IgD-negative memory B cell (primary cell): ENCODE data around the gene IGF1R. TPM values are rescaled to one million over a fixed set of nuclear protein-coding genes. Genes with fewer than 3 reads are reported as not detected.

Experiments used
- H3K27ac Mint-ChIP-seq, 3 donors: one replicate each; pipeline ENCODE4 v1.8.0; 2020 to 2022; ENCODE audit warnings: mild to moderate bottlenecking in 3 of 3, mixed read lengths in 3 of 3, moderate library complexity in 1 of 3
- H3K27me3 Mint-ChIP-seq: one replicate; pipeline ENCODE4 v1.8.0; 2021; ENCODE audit warnings: mixed read lengths
- H3K36me3 Mint-ChIP-seq: one replicate; pipeline ENCODE4 v1.8.0; 2020; ENCODE audit warnings: mild to moderate bottlenecking, mixed read lengths
- H3K4me1 Mint-ChIP-seq, 3 donors: one replicate each; pipeline ENCODE4 v1.8.0; 2020 to 2022; ENCODE audit warnings: mixed read lengths in 3 of 3, mild to moderate bottlenecking in 1 of 3
- H3K4me3 Mint-ChIP-seq, 4 donors: one replicate each; pipeline ENCODE4 v1.8.0; 2020 to 2022; ENCODE audit warnings: mild to moderate bottlenecking in 4 of 4, mixed read lengths in 4 of 4, moderate library complexity in 3 of 4
- H3K9me3 Mint-ChIP-seq, 3 donors: one replicate each; pipeline ENCODE4 v1.8.0; 2020 to 2021; ENCODE audit warnings: mixed read lengths in 3 of 3, mild to moderate bottlenecking in 1 of 3
- polyA plus RNA-seq: library from polyadenylated mRNA; unstranded; fragments of 300-500 nt; fragmentation: Illumina TruSeq; gene quantifications from one replicate; pipeline ENCODE4 v1.2.3, GENCODE V29; 2021

Gene IGF1R
- polyA plus RNA-seq, 1 donor from 2014 or later, result 1.8 TPM

DNA sequence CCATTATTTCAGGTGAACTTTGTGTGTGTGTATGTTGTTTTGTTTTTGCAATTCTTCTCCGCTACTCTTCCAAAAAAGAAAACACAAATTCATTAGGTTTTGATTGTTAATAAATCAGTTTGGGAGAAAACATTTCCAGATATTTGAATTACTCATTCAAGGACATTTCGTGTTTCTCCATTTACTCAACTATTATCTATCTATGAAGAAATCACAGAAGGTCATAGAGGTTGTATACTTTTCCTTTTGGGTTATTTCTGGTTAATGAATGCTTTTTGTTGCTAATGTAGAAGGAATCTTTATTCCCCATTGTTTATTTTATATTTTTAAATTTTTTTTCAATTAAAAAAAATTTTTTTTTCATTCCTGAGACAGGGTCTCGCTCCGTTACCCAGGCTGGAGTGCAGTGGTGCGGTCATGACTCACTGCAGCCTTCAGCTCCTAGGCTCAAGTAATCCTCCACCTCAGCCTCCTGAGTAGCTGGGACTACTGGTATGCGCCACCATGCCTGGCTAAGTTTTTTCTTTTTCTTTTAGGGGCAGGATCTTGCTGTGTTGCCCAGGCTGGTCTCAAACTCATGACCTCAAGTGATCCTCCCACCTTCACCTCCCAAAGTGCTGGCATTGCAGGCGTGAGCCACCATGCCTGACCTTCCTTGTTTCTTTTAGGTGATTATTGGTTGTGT lies 28.4 kb downstream of the IGF1R start:
- Mint-ChIP-seq H3K4me3 (no peak overlapping the region), H3K9me3 (no peaks in the 10 kb centered on the region), H3K27ac (no peak overlapping the region), H3K4me1 (peaks cover 0 to 15% (median 3%) of the 10 kb centered on the region in 3 donors), H3K27me3 (no peaks in the 10 kb centered on the region), H3K36me3 (peaks cover 4% of the 10 kb centered on the region)

DNA sequence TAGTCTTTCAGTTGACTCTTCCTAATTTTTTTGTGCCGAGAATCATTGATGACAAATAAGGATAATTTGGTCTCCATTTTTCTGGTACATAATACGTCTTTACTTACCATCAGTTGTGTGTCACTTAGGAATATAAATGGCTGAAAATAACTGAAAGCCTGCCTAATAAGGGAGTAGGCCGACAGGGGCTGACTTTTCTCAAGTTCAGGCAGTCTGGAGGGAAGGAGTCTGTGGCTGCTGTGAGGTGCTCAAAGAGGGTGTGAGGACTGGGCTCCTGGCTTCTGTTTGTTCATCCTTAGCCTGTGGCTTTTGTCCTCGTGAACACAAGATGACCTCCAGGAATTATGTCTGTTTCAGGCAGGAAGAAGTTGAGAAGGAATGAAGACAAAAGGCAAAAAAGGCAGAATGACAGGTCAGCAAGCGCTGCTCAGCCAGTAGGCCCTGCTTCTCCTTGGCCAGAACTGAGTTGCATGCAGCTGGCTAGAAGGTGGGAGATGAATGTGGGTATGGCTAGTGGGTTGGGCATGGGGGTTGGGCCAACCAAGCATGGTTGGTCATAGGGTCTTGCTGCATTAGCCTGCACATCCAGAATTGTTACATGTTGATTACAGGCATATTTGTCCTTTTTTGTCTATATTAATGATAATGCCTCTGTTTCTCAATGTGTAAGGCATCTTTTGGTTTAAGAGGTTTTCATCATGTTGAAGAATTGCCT lies 29.2 kb downstream of the IGF1R start:
- H3K27me3 Mint-ChIP-seq, result no peaks in the 10 kb centered on the region
- H3K27ac Mint-ChIP-seq, result no peak overlapping the region
- H3K4me1 Mint-ChIP-seq, result peaks cover 0 to 19% (median 3%) of the 10 kb centered on the region in 3 donors
- peaks cover 4% of the 10 kb centered on the region for H3K36me3 Mint-ChIP-seq
- no peaks in the 10 kb centered on the region for H3K9me3 Mint-ChIP-seq
- no peak overlapping the region for H3K4me3 Mint-ChIP-seq

DNA sequence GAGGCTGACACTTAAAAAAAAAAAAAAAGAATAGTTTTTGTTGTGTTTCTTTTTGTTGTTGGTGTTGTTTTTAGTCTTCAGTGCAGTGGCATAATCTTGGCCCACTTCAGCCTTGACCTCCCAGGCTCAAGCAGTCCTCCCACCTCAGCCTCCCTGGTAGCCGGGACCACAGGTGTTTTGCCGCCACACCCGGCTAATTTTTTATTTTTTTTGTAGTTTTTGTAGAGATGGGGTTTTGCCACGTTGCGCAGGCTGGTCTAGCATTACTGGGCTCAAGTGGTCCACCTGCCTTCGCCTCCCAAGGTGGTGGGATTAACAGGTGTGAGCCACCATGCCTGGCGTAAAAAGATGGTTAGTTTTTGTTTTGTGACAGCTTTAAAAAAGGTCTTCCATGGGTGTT lies 30.1 kb downstream of the IGF1R start:
- Mint-ChIP-seq H3K4me1 (peaks cover 0 to 19% (median 8%) of the 10 kb centered on the region in 3 donors), H3K36me3 (peaks cover 4% of the 10 kb centered on the region), H3K27ac (no peak overlapping the region), H3K9me3 (no peaks in the 10 kb centered on the region), H3K27me3 (no peaks in the 10 kb centered on the region), H3K4me3 (no peak overlapping the region)

DNA sequence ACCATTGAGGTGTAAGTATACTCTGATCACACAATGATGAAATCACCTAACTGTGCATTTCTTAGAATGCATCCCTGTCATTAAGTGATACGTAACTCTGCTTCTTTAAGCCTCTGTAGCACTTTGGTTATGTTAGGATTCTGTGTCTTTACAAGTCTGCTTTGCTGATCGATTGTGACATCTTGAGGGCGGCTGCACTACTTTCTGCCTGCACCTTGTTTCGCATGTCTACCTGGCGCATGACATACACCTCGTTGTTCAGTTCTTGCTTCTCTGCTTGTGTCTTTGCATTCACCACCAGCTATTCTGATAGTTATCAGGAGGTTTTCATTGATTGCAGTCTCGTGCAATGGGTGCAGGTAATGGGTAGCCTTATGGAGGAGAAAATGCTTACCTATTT lies 32.7 kb downstream of the IGF1R start:
- peaks cover 0 to 23% (median 10%) of the 10 kb centered on the region in 3 donors for H3K4me1 Mint-ChIP-seq
- no peaks in the 10 kb centered on the region for H3K27me3 Mint-ChIP-seq
- H3K9me3 Mint-ChIP-seq, result no peaks in the 10 kb centered on the region
- peaks cover 4% of the 10 kb centered on the region for H3K36me3 Mint-ChIP-seq
- H3K4me3 Mint-ChIP-seq, result no peak overlapping the region
- H3K27ac Mint-ChIP-seq, result no peak overlapping the region

DNA sequence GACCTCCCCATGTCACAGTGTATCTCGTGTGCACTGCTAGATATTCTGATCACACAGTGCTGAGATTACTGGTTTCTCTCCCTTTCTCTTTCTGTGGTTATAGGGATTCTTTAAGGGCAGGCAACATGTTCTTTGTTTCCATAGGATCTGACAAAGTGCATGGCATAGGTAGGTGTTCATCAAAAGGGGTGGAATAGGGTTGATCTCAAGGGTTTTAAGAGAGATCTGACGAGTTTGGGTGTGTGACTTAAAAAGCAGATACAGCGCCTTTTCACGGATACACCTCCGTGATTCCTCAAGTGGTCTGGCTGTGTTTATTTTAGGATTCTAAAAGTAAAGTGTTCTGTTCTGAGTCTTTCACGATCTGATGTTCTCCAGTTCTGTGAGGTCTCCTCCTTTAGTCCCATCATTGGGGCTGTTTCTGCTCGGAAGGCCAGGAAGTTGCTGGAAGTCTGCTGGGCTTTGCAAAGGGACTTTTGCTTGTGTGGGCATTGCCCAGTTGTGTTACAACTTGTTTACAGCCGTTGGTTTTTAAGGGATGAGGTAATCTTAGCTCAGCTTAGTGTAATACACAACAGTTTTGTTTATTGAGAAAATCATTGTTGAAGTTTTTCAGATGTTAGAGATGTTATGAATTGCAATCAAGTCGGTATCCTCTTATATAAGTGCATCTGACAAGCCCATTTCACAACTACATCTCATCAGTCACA lies 34.8 kb downstream of the IGF1R start:
- H3K4me1 Mint-ChIP-seq, result peaks cover 0 to 24% (median 10%) of the 10 kb centered on the region in 3 donors
- H3K36me3 Mint-ChIP-seq, result no peaks in the 10 kb centered on the region

DNA sequence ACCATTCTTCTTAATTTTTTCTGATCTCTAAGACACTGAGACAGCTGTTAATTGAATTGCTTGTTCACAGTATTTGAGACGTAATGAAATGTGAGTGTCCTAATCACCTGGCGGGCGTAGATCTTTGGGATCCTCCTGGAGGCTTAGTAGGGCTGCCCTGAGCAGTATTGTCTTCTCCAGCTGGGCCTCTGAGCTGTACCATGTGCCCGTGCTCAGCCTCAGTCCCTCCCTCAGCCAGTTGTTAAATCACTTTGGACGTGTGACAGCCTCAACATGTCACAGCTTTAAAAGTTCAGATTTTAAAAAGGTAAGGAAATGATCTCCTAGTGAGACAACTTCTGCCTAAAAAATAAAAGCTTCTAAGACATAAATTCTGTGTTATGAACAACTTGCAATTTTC lies 35.5 kb downstream of the IGF1R start:
- no peak overlapping the region for H3K4me3 Mint-ChIP-seq
- no peaks in the 10 kb centered on the region for H3K9me3 Mint-ChIP-seq
- H3K4me1 Mint-ChIP-seq, result peaks cover 0 to 27% (median 10%) of the 10 kb centered on the region in 3 donors
- no peaks in the 10 kb centered on the region for H3K36me3 Mint-ChIP-seq
- no peak overlapping the region for H3K27ac Mint-ChIP-seq
- no peaks in the 10 kb centered on the region for H3K27me3 Mint-ChIP-seq

More for the DNA sequence above, 34.8 kb downstream of the IGF1R start:
- H3K27me3 Mint-ChIP-seq, result no peaks in the 10 kb centered on the region
- H3K9me3 Mint-ChIP-seq, result no peaks in the 10 kb centered on the region
- H3K27ac Mint-ChIP-seq, result no peak overlapping the region
- no peak overlapping the region for H3K4me3 Mint-ChIP-seq

DNA sequence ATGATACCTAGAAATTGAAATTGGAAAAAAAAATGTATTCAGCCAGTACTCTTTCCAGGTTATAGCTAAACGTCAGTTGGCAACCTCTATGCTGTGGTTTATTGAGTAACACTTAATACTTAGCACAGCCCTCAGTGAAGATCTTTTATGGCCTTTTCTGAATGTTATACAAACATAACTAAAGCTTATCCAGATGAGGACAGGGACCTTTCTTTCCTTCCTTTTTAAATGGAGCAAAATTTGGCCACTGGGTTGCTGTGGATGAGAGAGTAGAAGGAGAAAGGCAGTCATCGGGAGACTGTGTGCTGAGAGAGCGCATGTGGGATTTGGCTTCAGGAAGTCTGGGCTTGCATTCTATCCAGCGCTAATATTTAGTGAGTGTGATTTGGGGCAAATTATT lies 36.1 kb downstream of the IGF1R start:
- Mint-ChIP-seq H3K27ac (no peak overlapping the region), H3K27me3 (no peaks in the 10 kb centered on the region), H3K36me3 (no peaks in the 10 kb centered on the region), H3K4me3 (no peak overlapping the region), H3K4me1 (peaks cover 0 to 24% (median 10%) of the 10 kb centered on the region in 3 donors), H3K9me3 (no peaks in the 10 kb centered on the region)

DNA sequence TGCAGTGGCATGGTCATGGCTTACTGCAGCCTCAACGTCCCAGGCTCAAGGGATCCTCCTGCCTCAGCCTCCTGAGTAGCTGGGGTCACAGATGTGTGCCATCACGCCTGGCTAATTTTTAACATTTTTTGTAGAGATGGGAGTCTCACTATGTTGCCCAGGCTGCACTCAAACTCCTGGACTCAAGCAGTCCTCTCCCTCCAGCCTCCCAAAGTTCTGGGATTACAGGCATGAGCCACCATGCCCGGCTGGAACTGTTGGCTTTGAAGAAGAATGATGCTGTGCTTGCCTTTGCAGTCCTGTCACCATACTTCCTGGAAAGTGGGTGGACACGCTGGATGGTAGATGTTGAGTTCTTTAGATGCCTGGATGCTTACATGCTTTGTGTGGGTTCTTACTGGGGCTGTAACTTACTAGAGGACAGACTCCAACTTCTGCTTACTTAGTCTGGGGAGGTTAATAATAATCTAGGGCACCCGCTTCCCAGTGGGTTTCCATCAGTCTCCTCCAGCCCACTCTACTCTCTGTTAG lies 36.7 kb downstream of the IGF1R start:
- Mint-ChIP-seq H3K27me3 (no peaks in the 10 kb centered on the region), H3K4me3 (no peak overlapping the region), H3K36me3 (no peaks in the 10 kb centered on the region), H3K9me3 (no peaks in the 10 kb centered on the region), H3K27ac (no peak overlapping the region), H3K4me1 (peaks cover 0 to 24% (median 10%) of the 10 kb centered on the region in 3 donors)

DNA sequence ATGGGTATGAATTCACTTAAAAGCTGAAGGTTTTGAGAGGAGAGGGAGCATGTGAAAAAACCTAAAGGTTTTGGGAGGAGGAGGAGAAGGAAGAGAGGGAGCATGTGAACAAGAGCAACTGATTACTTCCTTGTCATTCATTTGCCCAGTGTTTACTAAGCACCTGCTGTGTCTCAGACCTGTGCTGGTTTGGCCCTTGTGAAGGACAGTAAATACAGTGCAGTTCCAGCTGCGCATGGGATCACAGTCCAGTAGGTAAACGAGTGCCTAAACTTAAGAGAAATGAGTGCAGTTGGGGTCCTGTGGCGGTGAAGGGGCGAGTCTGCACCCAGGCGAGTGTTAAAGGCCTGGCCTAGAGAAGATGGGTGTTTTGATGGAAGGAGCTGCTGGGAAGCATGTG lies 38.6 kb downstream of the IGF1R start:
- Mint-ChIP-seq H3K27me3 (no peaks in the 10 kb centered on the region), H3K9me3 (no peaks in the 10 kb centered on the region), H3K4me1 (peaks cover 0 to 18% (median 7%) of the 10 kb centered on the region in 3 donors), H3K27ac (no peak overlapping the region), H3K36me3 (no peaks in the 10 kb centered on the region), H3K4me3 (peak overlapping the region in 1 of 4 donors; percentile 54)

DNA sequence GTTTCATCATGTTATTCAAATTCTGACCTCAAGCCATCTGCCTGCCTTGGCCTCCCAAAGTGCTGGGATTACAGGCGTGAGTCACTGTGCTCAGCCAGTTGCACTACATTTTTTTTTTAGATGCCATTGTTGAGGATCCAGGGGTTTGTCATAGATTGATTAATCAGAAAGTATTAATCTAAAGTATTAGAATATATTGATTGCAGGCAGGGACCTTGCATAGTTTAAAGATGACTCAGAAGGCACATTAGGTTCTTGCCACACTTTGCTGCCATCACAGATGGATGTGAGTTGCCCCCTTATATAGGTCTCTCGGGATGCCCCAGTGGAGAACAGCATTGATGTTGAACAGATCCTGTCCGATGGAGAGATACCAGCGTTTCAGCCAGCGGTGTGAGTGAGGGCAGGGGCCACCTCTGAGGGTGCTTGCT lies 41.1 kb downstream of the IGF1R start:
- no peak overlapping the region for H3K27ac Mint-ChIP-seq
- H3K27me3 Mint-ChIP-seq, result no peaks in the 10 kb centered on the region
- H3K9me3 Mint-ChIP-seq, result no peaks in the 10 kb centered on the region
- peaks cover 0 to 12% (median 0%) of the 10 kb centered on the region in 3 donors for H3K4me1 Mint-ChIP-seq
- no peaks in the 10 kb centered on the region for H3K36me3 Mint-ChIP-seq
- H3K4me3 Mint-ChIP-seq, result no peak overlapping the region

DNA sequence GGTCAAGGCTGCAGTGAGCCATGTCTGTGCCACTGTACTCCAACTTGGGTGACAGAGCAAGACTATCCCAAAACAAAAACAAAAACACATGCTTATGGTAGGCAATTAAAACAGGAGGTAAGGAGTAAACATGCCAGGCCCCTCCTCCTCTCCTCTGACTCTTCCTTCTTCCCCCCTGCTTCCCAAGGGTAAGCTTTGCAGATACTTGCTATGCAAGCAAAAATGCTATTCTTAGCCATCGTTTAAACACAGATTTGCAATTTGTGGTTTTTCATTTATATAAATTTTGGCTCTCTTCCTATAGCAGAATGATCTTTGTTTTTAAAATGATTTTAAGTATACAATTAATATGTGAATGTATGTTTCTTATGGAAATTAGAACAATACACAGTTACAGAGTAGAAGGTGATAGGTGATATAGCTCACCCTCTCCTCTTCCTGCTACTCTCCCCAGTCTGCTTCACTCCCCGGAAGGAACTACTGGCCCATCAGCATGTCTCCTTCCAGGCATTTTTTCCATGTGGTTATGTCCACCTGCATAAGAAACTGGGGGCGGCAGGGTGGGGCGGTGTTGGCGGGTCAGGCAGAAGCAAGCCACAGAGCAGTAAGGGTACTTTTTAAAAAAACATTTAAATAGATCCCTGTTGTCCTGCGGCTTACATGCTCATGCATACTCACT lies 42.1 kb downstream of the IGF1R start:
- peaks cover 0 to 17% (median 0%) of the 10 kb centered on the region in 3 donors for H3K4me1 Mint-ChIP-seq
- H3K36me3 Mint-ChIP-seq, result no peaks in the 10 kb centered on the region
- no peaks in the 10 kb centered on the region for H3K27me3 Mint-ChIP-seq
- H3K27ac Mint-ChIP-seq, result peak overlapping the region in 1 of 3 donors; percentile 57
- H3K9me3 Mint-ChIP-seq, result no peaks in the 10 kb centered on the region
- peak overlapping the region in 1 of 4 donors; percentile 15 for H3K4me3 Mint-ChIP-seq

DNA sequence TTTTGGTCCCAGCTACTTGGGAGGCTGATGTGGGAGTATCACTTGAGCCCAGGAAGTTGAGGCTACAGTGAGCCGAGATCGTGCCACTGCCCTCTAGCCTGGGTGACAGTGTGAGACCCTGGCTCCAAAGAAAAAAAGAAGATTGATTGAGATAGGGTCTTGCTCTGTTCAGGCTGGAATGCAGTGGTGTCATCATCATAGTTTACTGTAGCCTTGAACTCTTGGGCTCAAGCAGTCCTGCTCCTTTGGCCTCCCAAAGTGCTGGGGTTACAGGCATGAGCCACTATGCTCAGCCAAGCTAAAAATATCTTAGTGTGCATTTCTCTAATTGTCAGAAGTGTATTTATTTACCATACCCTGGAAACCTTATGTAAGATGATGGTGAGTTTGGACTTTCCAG lies 43.9 kb downstream of the IGF1R start:
- Mint-ChIP-seq H3K27me3 (no peaks in the 10 kb centered on the region), H3K4me3 (no peak overlapping the region), H3K27ac (no peak overlapping the region), H3K36me3 (peaks cover 1% of the 10 kb centered on the region), H3K4me1 (peaks cover 0 to 17% (median 1%) of the 10 kb centered on the region in 3 donors), H3K9me3 (no peaks in the 10 kb centered on the region)

DNA sequence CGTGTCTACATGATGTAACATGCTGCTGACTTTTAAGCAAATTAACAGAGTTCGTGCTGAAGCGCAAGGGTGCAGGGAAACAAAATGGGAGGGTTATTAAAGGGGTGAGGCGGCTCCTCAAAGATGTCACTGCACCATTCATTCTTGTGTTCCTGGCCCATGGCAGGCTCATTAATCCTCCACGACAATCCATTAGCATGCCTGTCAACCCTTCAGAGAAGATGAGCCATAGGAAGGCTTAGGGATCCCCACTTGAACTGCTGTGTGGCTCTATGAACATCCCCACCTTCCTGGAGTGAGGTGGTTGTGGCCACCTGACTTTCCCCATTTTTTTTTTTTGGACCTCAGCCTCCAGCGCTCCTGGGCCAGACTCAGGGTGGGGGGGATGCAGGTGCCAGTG lies 45.8 kb downstream of the IGF1R start:
- Mint-ChIP-seq H3K4me3 (no peak overlapping the region), H3K36me3 (peaks cover 1% of the 10 kb centered on the region), H3K4me1 (peaks cover 0 to 21% (median 3%) of the 10 kb centered on the region in 3 donors), H3K27ac (no peak overlapping the region), H3K9me3 (no peaks in the 10 kb centered on the region), H3K27me3 (no peaks in the 10 kb centered on the region)

DNA sequence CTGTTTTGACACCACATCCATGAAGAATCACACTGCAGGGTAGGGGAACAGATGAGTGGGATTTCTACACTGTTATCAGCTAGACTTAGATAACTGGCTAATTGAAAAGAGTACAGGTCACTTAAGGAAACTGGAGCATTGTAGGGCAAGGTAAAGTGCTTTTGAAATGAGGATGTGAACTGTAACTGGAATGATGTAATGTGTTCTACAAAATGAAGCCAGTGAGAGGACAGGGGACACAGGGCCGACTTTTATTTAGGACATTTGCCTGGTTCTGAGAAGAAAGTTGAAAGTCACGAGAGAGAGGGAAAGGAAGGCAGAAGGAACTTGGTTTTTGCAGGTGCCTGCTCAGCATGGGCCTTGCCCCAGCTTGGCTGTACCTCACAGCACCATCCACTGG lies 50.5 kb downstream of the IGF1R start:
- H3K27me3 Mint-ChIP-seq, result no peaks in the 10 kb centered on the region
- H3K4me1 Mint-ChIP-seq, result peaks cover 4 to 38% (median 11%) of the 10 kb centered on the region in 3 donors
- H3K4me3 Mint-ChIP-seq, result no peak overlapping the region
- H3K36me3 Mint-ChIP-seq, result peaks cover 1% of the 10 kb centered on the region
- peak overlapping the region in 1 of 3 donors; percentile 51 for H3K27ac Mint-ChIP-seq
- peaks cover 0 to 4% (median 0%) of the 10 kb centered on the region in 3 donors for H3K9me3 Mint-ChIP-seq
